Neural cell (in vitro differentiated cells): ENCODE results near the gene NCBP2L. TPM values are rescaled to one million over a fixed set of nuclear protein-coding genes. Genes with fewer than 3 reads are reported as not detected.

Source experiments
- H2AFZ ChIP-seq: fragments of 200-600, 300-800 bp; sonication (generic), shearing (Covaris generic); 2 replicates; pipeline ENCODE4 v1.6.0; 2014; ENCODE audit warnings: low read depth, mild to moderate bottlenecking, antibody characterized with exemption, low read length, moderate library complexity
- H3F3A ChIP-seq: fragments of 200-600 bp; shearing (Covaris generic); 2 replicates; pipeline ENCODE4 v1.6.1; 2016; ENCODE audit warnings: mild to moderate bottlenecking, moderate library complexity, mixed read lengths, antibody characterized with exemption, low read length; ENCODE audit not compliant: insufficient read depth, poor library complexity, severe bottlenecking
- H3K27ac ChIP-seq: fragments of 200-600, 300-800 bp; sonication (generic), shearing (Covaris generic); 2 replicates; pipeline ENCODE4 v1.5.1; 2014; ENCODE audit warnings: mild to moderate bottlenecking, low read length, moderate library complexity
- H3K27me3 ChIP-seq: fragments of 300-800, 200-600 bp; sonication (generic), shearing (Covaris generic); 2 replicates; pipeline ENCODE4 v1.6.0; 2014; ENCODE audit warnings: mild to moderate bottlenecking, low read depth, low read length, moderate library complexity; ENCODE audit not compliant: insufficient read depth
- H3K36me3 ChIP-seq: fragments of 300-800, 200-600 bp; sonication (generic), shearing (Covaris generic); 2 replicates; pipeline ENCODE4 v1.5.1; 2014; ENCODE audit warnings: mild to moderate bottlenecking, antibody characterized with exemption, low read length, moderate library complexity; ENCODE audit not compliant: insufficient read depth
- H3K4me2 ChIP-seq: fragments of 300-800, 200-600 bp; sonication (generic), shearing (Covaris generic); 2 replicates; pipeline ENCODE4 v1.6.0; 2014; ENCODE audit warnings: mild to moderate bottlenecking, low read length
- H3K4me3 ChIP-seq: fragments of 300-800, 200-600 bp; sonication (generic), shearing (Covaris generic); 2 replicates; pipeline ENCODE4 v1.5.1; 2014; ENCODE audit warnings: mild to moderate bottlenecking, low read length, moderate library complexity
- H3K79me2 ChIP-seq: fragments of 200-600 bp; shearing (Covaris generic); replicated peaks from 2 replicates; pipeline ENCODE4 v1.6.0; 2014; ENCODE audit warnings: mild to moderate bottlenecking, low read length, moderate library complexity; ENCODE audit not compliant: insufficient read depth
- H3K9ac ChIP-seq: fragments of 300-800, 200-600 bp; sonication (generic), shearing (Covaris generic); 2 replicates; pipeline ENCODE4 v1.6.1; 2016; ENCODE audit warnings: mild to moderate bottlenecking, low read length, mixed read lengths
- H3K9me2 ChIP-seq: fragments of 200-600 bp; shearing (Covaris generic); 2 replicates; pipeline ENCODE4 v1.6.1; 2016; ENCODE audit warnings: mild to moderate bottlenecking, low read length, mixed read lengths; ENCODE audit not compliant: insufficient read depth
- H3K9me3 ChIP-seq: fragments of 200-600, 300-800 bp; sonication (generic), shearing (Covaris generic); 2 replicates; pipeline ENCODE4 v1.6.1; 2016; ENCODE audit warnings: mild to moderate bottlenecking, mixed run types, low read length, moderate library complexity, mixed read lengths
- H4K20me1 ChIP-seq: fragments of 200-600 bp; shearing (Covaris generic); 2 replicates; pipeline ENCODE4 v1.6.1; 2016; ENCODE audit warnings: mild to moderate bottlenecking, mixed run types; ENCODE audit not compliant: insufficient read depth
- CTCF ChIP-seq: fragments of 450-650 bp; IDR thresholded peaks from 2 replicates; pipeline ENCODE4 v1.5.1; 2014; ENCODE audit warnings: antibody characterized with exemption, mild to moderate bottlenecking, moderate library complexity; ENCODE audit not compliant: poor library complexity, severe bottlenecking
- EP300 ChIP-seq: fragments of 450-650 bp; conservative IDR thresholded peaks from 2 replicates; pipeline ENCODE4 v1.6.1; 2014; ENCODE audit warnings: antibody characterized with exemption, mild to moderate bottlenecking, moderate library complexity; ENCODE audit not compliant: poor library complexity, severe bottlenecking
- EZH2 ChIP-seq: fragments of 200-600, 300-800 bp; shearing (Covaris generic), sonication (generic); IDR thresholded peaks from 2 replicates; pipeline ENCODE4 v1.6.1; 2014; ENCODE audit warnings: antibody characterized with exemption, low read length, borderline replicate concordance, mild to moderate bottlenecking; ENCODE audit not compliant: insufficient read depth, poor library complexity, severe bottlenecking
- MXI1 ChIP-seq: fragments of 450-650 bp; conservative IDR thresholded peaks from 2 replicates; pipeline ENCODE4 v1.6.1; 2014; ENCODE audit warnings: antibody characterized with exemption, mild to moderate bottlenecking; ENCODE audit not compliant: poor library complexity, severe bottlenecking
- POLR2AphosphoS5 ChIP-seq: IDR thresholded peaks from 2 replicates; pipeline ENCODE4 v1.6.1; 2012
- RAD21 ChIP-seq: fragments of 450-650 bp; conservative IDR thresholded peaks from 2 replicates; pipeline ENCODE4 v1.6.1; 2014; ENCODE audit warnings: antibody characterized with exemption, mild to moderate bottlenecking, moderate library complexity
- REST ChIP-seq: IDR thresholded peaks from 2 replicates; pipeline ENCODE4 v1.6.1; 2012; ENCODE audit warnings: borderline replicate concordance
- SMC3 ChIP-seq: fragments of 450-650 bp; conservative IDR thresholded peaks from 2 replicates; pipeline ENCODE4 v1.6.1; 2014; ENCODE audit warnings: antibody characterized with exemption, mild to moderate bottlenecking, moderate library complexity; ENCODE audit not compliant: poor library complexity
- TAF1 ChIP-seq: IDR thresholded peaks from 2 replicates; pipeline ENCODE4 v1.6.1; 2012; ENCODE audit warnings: low read depth
- polyA plus RNA-seq: library from polyadenylated mRNA; depleted of rRNA; stranded (reverse); fragments of >200 nt; gene quantifications from 2 replicates; pipeline ENCODE4 v1.2.3, GENCODE V29; 2014

NCBP2L gene
- polyA plus RNA-seq, 1 donor from 2014 or later, result not detected

GRCh38 chrX:107736781-107737531 lies 40.6 kb upstream of the NCBP2L start:
- H3K9me3 ChIP-seq, result no peaks in the 10 kb centered on the region
- H2AFZ ChIP-seq, result no peak overlapping the region
- H3K9me2 ChIP-seq, result no peaks in the 10 kb centered on the region
- H3K27me3 ChIP-seq, result no peaks in the 10 kb centered on the region
- no peak overlapping the region for H3K4me3 ChIP-seq
- H3K9ac ChIP-seq, result no peak overlapping the region
- TF ChIP-seq RAD21, result no peak
- TF ChIP-seq EZH2, result no peak
- no peak for TF ChIP-seq SMC3
- no peak for TF ChIP-seq POLR2AphosphoS5
- TF ChIP-seq REST, result no peak
- no peak for TF ChIP-seq CTCF
- no peak for TF ChIP-seq TAF1
- TF ChIP-seq EP300, result no peak
- TF ChIP-seq MXI1, result no peak
- no peaks in the 10 kb centered on the region for H3K79me2 ChIP-seq
- H3K4me2 ChIP-seq, result no peak overlapping the region
- H3K27ac ChIP-seq, result no peak overlapping the region
- no peaks in the 10 kb centered on the region for H3K36me3 ChIP-seq
- H3F3A ChIP-seq, result no peaks in the 10 kb centered on the region
- no peaks in the 10 kb centered on the region for H4K20me1 ChIP-seq

GRCh38 chrX:107738272-107738671 lies 39.3 kb upstream of the NCBP2L start:
- H3K4me3 ChIP-seq, result no peak overlapping the region
- H3K9ac ChIP-seq, result no peak overlapping the region
- no peak overlapping the region for H3K4me2 ChIP-seq

More at GRCh38 chrX:107738272-107738671, 39.3 kb upstream of the NCBP2L start:
- Histone ChIP-seq H2AFZ (no peak overlapping the region), H3K27ac (no peak overlapping the region), H3K9me2 (no peaks in the 10 kb centered on the region), H3K36me3 (no peaks in the 10 kb centered on the region), H3F3A (no peaks in the 10 kb centered on the region), H3K27me3 (no peaks in the 10 kb centered on the region), H4K20me1 (no peaks in the 10 kb centered on the region), H3K79me2 (no peaks in the 10 kb centered on the region), H3K9me3 (no peaks in the 10 kb centered on the region)
- TF ChIP-seq REST (no peak), MXI1 (no peak), POLR2AphosphoS5 (no peak), CTCF (no peak), EZH2 (no peak), SMC3 (no peak), RAD21 (no peak), EP300 (no peak)
